Measurements from ENCODE around the gene TSPAN14. TPM values are rescaled to one million over a fixed set of nuclear protein-coding genes. Genes with fewer than 3 reads are reported as not detected.

The TSPAN14 gene
- total RNA-seq = 11.0 and 51.6 TPM in 2 replicates

GRCh38 chr10:80453842-80454512 is at the start of gene TSPAN14:
TSPAN14 (plus strand) TSS chr10:80454310; CDS start chr10:80489234, 34,924 bp downstream.

GRCh38 chr10:80408242-80409101 is 45.6 kb upstream of the TSPAN14 start, which contains the start of gene PRXL2A:
PRXL2A (plus strand) TSS chr10:80408551; CDS start chr10:80420468, 11,917 bp downstream.

GRCh38 chr10:80537736-80538480 is 83.8 kb downstream of the TSPAN14 start, which contains the start of gene SH2D4B:
SH2D4B (plus strand) TSS chr10:80537902; CDS start chr10:80538332, 430 bp downstream.

Other genes starting within 250 kb of the TSPAN14 start
- 40.4 and 81.8 TPM in 2 replicates for gene ANXA11, start 248.8 kb upstream of the TSPAN14 start, total RNA-seq
- not detected in 2 replicates for gene MAT1A, start 164.7 kb upstream of the TSPAN14 start, total RNA-seq
- not detected in 2 replicates for gene DYDC1, start 97.6 kb upstream of the TSPAN14 start, total RNA-seq
- not detected in 2 replicates for gene DYDC2, start 97.5 kb upstream of the TSPAN14 start, total RNA-seq
- gene PRXL2A, start 45.8 kb upstream of the TSPAN14 start, total RNA-seq = 19.6 and 23.6 TPM in 2 replicates
- under 0.01 TPM in 1 of 2 replicates, not detected in the other for gene SH2D4B, start 83.6 kb downstream of the TSPAN14 start, total RNA-seq

All from smooth muscle cell of the umbilical artery (primary cell).